HCT116 (cell line): Measurements from ENCODE around the gene RAP2B. TPM values are rescaled to one million over a fixed set of nuclear protein-coding genes. Genes with fewer than 3 reads are reported as not detected.
A peak's percentile ranks its signal among the peaks of the same experiment; 100 is the strongest.

Experiments used
- ATAC-seq: fragments of 200-7000 bp; cut with Tn5 transposase; 2 replicates; pipeline ENCODE4 v1.9.1; 2020; ENCODE audit warnings: mild to moderate bottlenecking, moderate library complexity
- BruUV-seq: library from RNA; stranded (reverse); fragments of 400-500 nt; replicated peaks from 2 replicates; lab custom pipeline; 2021; lab: Mats Ljungman, UMichigan
- CTCF ChIA-PET: fragments of 300-600 bp; sonication (Branson Sonifier 250); formaldehyde crosslinking; loops from one replicate; lab custom pipeline; 2021; ENCODE audit warnings: antibody characterized with exemption; lab: Charles Lee
- POLR2A ChIA-PET: fragments of 300-600, 350-600 bp; sonication (Branson Sonifier 250); formaldehyde crosslinking; loops from one replicate; lab custom pipeline; 2021; ENCODE audit warnings: antibody characterized with exemption; lab: Charles Lee
- RAD21 ChIA-PET, 2 experiments: fragments of 300-600 bp; sonication (Branson Sonifier 250); formaldehyde crosslinking; loops; one replicate each; lab custom pipeline; 2023; ENCODE audit warnings: low total read pairs in 2 of 2; ENCODE audit not compliant: uncharacterized antibody in 2 of 2, unreplicated experiment in 2 of 2, low non-redundant PET in 1 of 2; lab: Charles Lee
- DNase-seq: peaks from one replicate; pipeline ENCODE4 v3.0.0-alpha.2; 2010; ENCODE audit warnings: low read depth, low spot score
- H2AFZ ChIP-seq: fragments of 200-600 bp; shearing (Covaris generic), sonication (generic); 2 replicates; pipeline ENCODE4 v1.6.1; 2017; ENCODE audit warnings: low read depth, mixed run types, mixed read lengths, antibody characterized with exemption, low read length; ENCODE audit not compliant: poor library complexity, severe bottlenecking
- H3K27ac ChIP-seq: 2 replicates; pipeline ENCODE4 v1.5.1; 2012; ENCODE audit warnings: low read depth, low read length
- H3K27me3 ChIP-seq: fragments of 200-600 bp; sonication (generic); 2 replicates; pipeline ENCODE4 v1.6.1; 2016; ENCODE audit warnings: mixed run types, low read length, mixed read lengths; ENCODE audit not compliant: insufficient read depth
- H3K36me3 ChIP-seq, 2 experiments: fragments of 200-500 bp in 1 of 2; fragments of 200-600 bp in 1 of 2; sonication (Bioruptor generic) in 1 of 2; sonication (generic) in 1 of 2; 2 replicates each; pipeline versions ENCODE4 v1.5.1 to v1.6.1; 2014 to 2016; ENCODE audit warnings: low read length in 2 of 2, inconsistent platforms in 1 of 2, mixed read lengths in 1 of 2, mixed run types in 1 of 2; ENCODE audit not compliant: insufficient read depth in 2 of 2, control insufficient read depth in 1 of 2
- H3K4me1 ChIP-seq, 2 experiments: fragments of 200-600 bp in 1 of 2; sonication (generic) in 1 of 2; 2 replicates each; pipeline versions ENCODE4 v1.5.1 to v1.6.1; 2012 to 2017; ENCODE audit warnings: low read length in 2 of 2, inconsistent platforms in 1 of 2, mild to moderate bottlenecking in 1 of 2, mixed read lengths in 1 of 2, mixed run types in 1 of 2, moderate library complexity in 1 of 2; ENCODE audit not compliant: insufficient read depth in 2 of 2, control insufficient read depth in 1 of 2
- H3K4me2 ChIP-seq: fragments of 200-600 bp; sonication (generic); 2 replicates; pipeline ENCODE4 v1.6.1; 2017; ENCODE audit warnings: mixed run types, low read length, mixed read lengths
- H3K4me3 ChIP-seq, 2 experiments: fragments of 200-600 bp in 1 of 2; sonication (generic) in 1 of 2; replicated peaks in 1 of 2; 2 replicates each; pipeline ENCODE4 v1.5.1; 2011 to 2016; ENCODE audit warnings: low read length in 2 of 2, control low read depth in 1 of 2, low read depth in 1 of 2, mild to moderate bottlenecking in 1 of 2, mixed read lengths in 1 of 2, mixed run types in 1 of 2
- H3K79me2 ChIP-seq: fragments of 200-600 bp; sonication (generic); 2 replicates; pipeline ENCODE4 v1.6.1; 2017; ENCODE audit warnings: mild to moderate bottlenecking, mixed run types, low read length, moderate library complexity, mixed read lengths; ENCODE audit not compliant: insufficient read depth
- H3K9ac ChIP-seq: fragments of 200-600 bp; sonication (generic); 2 replicates; pipeline ENCODE4 v1.6.1; 2016; ENCODE audit warnings: low read length, mixed read lengths
- H3K9me2 ChIP-seq: fragments of 200-600 bp; sonication (generic), shearing (Covaris generic); 2 replicates; pipeline ENCODE4 v1.6.1; 2017; ENCODE audit warnings: mixed run types, mild to moderate bottlenecking, moderate library complexity; ENCODE audit not compliant: insufficient read depth
- H3K9me3 ChIP-seq, 2 experiments: fragments of 200-500 bp in 1 of 2; fragments of 200-600 bp in 1 of 2; sonication (Bioruptor generic) in 1 of 2; sonication (generic) in 1 of 2; 2 replicates each; pipeline ENCODE4 v1.6.1; 2014 to 2017; ENCODE audit warnings: low read length in 2 of 2, mixed read lengths in 2 of 2, inconsistent platforms in 1 of 2, low read depth in 1 of 2, mild to moderate bottlenecking in 1 of 2, mixed run types in 1 of 2, moderate library complexity in 1 of 2; ENCODE audit not compliant: control insufficient read depth in 1 of 2, insufficient read depth in 1 of 2
- H4K20me1 ChIP-seq: fragments of 200-600 bp; sonication (generic), shearing (Covaris generic); 2 replicates; pipeline ENCODE4 v1.6.1; 2017; ENCODE audit warnings: mixed run types, mild to moderate bottlenecking, moderate library complexity; ENCODE audit not compliant: insufficient read depth
- CEBPB ChIP-seq: IDR thresholded peaks from 2 replicates; pipeline ENCODE4 v1.6.1; 2012; ENCODE audit warnings: low read depth
- EGR1 ChIP-seq: IDR thresholded peaks from 2 replicates; pipeline ENCODE4 v1.6.1; 2012; ENCODE audit warnings: low read depth
- EZH2phosphoT487 ChIP-seq: fragments of 200-600 bp; IDR thresholded peaks from 2 replicates; pipeline ENCODE4 v1.6.1; 2018; ENCODE audit warnings: antibody characterized with exemption, borderline replicate concordance
- FOSL1 ChIP-seq: IDR thresholded peaks from 2 replicates; pipeline ENCODE4 v1.6.1; 2012; ENCODE audit warnings: low read depth
- MAX ChIP-seq: IDR thresholded peaks from 2 replicates; pipeline ENCODE4 v1.6.1; 2012
- POLR2AphosphoS5 ChIP-seq: IDR thresholded peaks from 2 replicates; pipeline ENCODE4 v1.6.1; 2011; ENCODE audit warnings: mild to moderate bottlenecking, low read depth, low read length, moderate library complexity
- REST ChIP-seq: IDR thresholded peaks from 2 replicates; pipeline ENCODE4 v1.6.1; 2012; ENCODE audit warnings: low read depth
- SIN3A ChIP-seq: IDR thresholded peaks from 2 replicates; pipeline ENCODE4 v1.6.1; 2012; ENCODE audit warnings: low read depth
- SP1 ChIP-seq: IDR thresholded peaks from 2 replicates; pipeline ENCODE4 v1.6.1; 2012; ENCODE audit warnings: low read depth
- SRF ChIP-seq: IDR thresholded peaks from 2 replicates; pipeline ENCODE4 v1.6.1; 2012; ENCODE audit warnings: low read depth
- TCF7L2 ChIP-seq: IDR thresholded peaks from 2 replicates; pipeline ENCODE4 v1.7.0; 2011; ENCODE audit warnings: borderline replicate concordance, inconsistent platforms; ENCODE audit not compliant: insufficient read depth, insufficient read length; ENCODE audit errors: extremely low read depth
- ZBTB33 ChIP-seq: IDR thresholded peaks from 2 replicates; pipeline ENCODE4 v1.6.1; 2011; ENCODE audit warnings: mild to moderate bottlenecking, low read length, moderate library complexity; ENCODE audit not compliant: insufficient replicate concordance; ENCODE audit errors: extremely low read depth
- intact Hi-C: fragments of 100-400 bp; cut with micrococcal nuclease; formaldehyde crosslinking; loops from 2 replicates; pipeline ENCODE4 v1.10.0; 2022
- total RNA-seq: library from RNA; stranded (reverse); gene quantifications from one replicate; pipeline ENCODE4 v1.2.1, GENCODE V29; 2021; ENCODE audit not compliant: unreplicated experiment

The RAP2B gene
- total RNA-seq, 1 experiment from 2014 or later: 24.2 TPM

GRCh38 chr3:153138276-153139210 is 23.5 kb upstream of the RAP2B start (continued):
- TF ChIP-seq ZBTB33: peak; percentile 62
- TF ChIP-seq SIN3A: peak; percentile 88
- TF ChIP-seq, all 23 proteins: peak for 15

GRCh38 chr3:153142961-153143360 is 19.1 kb upstream of the RAP2B start:
- Histone ChIP-seq H3K4me2 (no peak overlapping the region), H4K20me1 (no peaks in the 10 kb centered on the region), H3K36me3 (no peaks in the 10 kb centered on the region), H3K79me2 (no peaks in the 10 kb centered on the region), H3K27me3 (no peaks in the 10 kb centered on the region), H3K9me2 (no peaks in the 10 kb centered on the region), H3K9me3 (no peaks in the 10 kb centered on the region), H3K4me3 (no peak overlapping the region), H3K4me1 (peaks cover 27 to 56% of the 10 kb centered on the region in 2 experiments), H2AFZ (peak overlapping the region; percentile 48), H3K9ac (no peak overlapping the region), H3K27ac (no peak overlapping the region)
- CTCF ChIA-PET: no interaction called here
- no peak for DNase-seq
- no peak for ATAC-seq
- RAD21 ChIA-PET: no interaction called here
- BruUV-seq: no TSS peak
- POLR2A ChIA-PET: interaction anchor here (4.5 kb wide), 1 partner anchor 19 kb away, joined by 37 read pairs; the partner anchor contains the start of gene RAP2B
- intact Hi-C loops: no loop called here
- no peak for TF ChIP-seq SP1
- TF ChIP-seq EZH2phosphoT487: no peak
- no peak for TF ChIP-seq SIN3A
- no peak for TF ChIP-seq TCF7L2
- TF ChIP-seq MAX: no peak
- no peak for TF ChIP-seq CEBPB
- no peak for TF ChIP-seq POLR2AphosphoS5
- no peak for TF ChIP-seq SRF
- TF ChIP-seq FOSL1: no peak
- no peak for TF ChIP-seq EGR1
- TF ChIP-seq REST: no peak
- TF ChIP-seq ZBTB33: no peak
